ENCODE measurements around the gene UBR2.
A peak's percentile ranks its signal among the peaks of the same experiment; 100 is the strongest.

UBR2 gene

DNA sequence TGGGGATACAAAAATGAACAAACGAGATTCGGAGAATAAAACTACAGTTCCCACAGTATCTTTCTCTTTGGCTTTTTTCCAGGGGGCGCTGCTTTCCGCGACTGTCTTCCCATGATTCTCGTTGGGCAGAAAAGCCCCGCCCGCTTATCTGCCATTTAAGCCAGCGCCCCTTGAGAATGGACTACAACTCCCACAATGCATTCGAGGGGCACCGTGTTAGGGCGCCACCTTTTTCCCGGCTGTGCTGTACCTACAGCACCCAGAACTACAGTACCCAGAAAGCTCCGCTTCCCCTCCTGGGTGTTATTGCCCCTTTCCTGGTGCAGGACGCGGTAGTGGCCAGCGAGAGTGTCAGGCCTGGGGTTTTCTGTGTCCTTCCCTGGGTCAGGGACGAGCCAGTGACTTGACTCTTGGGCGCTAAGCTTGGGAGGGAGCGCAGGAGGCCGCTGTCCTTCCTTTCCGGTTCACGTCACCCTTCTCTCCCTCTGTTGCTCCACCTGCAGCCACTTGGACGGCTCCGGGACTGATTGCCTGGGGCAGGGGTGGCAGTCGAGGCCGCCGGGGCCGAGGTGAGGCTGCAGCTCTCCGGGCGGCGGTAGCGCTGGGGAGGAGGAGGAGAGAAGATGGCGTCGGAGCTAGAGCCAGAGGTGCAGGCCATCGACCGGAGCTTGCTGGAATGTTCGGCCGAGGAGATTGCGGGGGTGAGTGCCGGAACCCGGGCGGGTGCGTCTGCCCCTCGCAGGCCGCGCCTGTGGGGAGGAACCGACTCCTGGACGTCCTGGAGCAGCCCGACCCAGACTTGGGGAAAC lies at the start of gene UBR2:
Gene UBR2 (plus strand): TSS at position 333 of the 809 bp plus-strand sequence. CDS start 291 bp downstream, at position 624.
- no peaks in the 10 kb centered on the region for H3K9me3 ChIP-seq
- H3K27ac ChIP-seq = peak within 1 kb of the TSS; percentile 99
- peak within 1 kb of the TSS; percentile 94 to 96 for H3K4me3 ChIP-seq (ENCODE audit: low read depth in 1 of 2, low read length in 1 of 2)
- no peaks in the 10 kb centered on the region for H3K27me3 ChIP-seq
- peaks cover 38 to 49% of the 10 kb centered on the region in 2 experiments for H3K4me1 ChIP-seq (ENCODE audit: control insufficient read depth in 1 of 2, insufficient read depth in 1 of 2, low read depth in 1 of 2, low read length in 1 of 2)
- TF ChIP-seq, protein P1, sequence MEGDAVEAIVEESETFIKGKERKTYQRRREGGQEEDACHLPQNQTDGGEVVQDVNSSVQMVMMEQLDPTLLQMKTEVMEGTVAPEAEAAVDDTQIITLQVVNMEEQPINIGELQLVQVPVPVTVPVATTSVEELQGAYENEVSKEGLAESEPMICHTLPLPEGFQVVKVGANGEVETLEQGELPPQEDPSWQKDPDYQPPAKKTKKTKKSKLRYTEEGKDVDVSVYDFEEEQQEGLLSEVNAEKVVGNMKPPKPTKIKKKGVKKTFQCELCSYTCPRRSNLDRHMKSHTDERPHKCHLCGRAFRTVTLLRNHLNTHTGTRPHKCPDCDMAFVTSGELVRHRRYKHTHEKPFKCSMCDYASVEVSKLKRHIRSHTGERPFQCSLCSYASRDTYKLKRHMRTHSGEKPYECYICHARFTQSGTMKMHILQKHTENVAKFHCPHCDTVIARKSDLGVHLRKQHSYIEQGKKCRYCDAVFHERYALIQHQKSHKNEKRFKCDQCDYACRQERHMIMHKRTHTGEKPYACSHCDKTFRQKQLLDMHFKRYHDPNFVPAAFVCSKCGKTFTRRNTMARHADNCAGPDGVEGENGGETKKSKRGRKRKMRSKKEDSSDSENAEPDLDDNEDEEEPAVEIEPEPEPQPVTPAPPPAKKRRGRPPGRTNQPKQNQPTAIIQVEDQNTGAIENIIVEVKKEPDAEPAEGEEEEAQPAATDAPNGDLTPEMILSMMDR (IDR thresholded peaks at IDR 0.05) = peak; percentile 72
- peaks cover 3% of the 10 kb centered on the region for H3K36me3 ChIP-seq

DNA sequence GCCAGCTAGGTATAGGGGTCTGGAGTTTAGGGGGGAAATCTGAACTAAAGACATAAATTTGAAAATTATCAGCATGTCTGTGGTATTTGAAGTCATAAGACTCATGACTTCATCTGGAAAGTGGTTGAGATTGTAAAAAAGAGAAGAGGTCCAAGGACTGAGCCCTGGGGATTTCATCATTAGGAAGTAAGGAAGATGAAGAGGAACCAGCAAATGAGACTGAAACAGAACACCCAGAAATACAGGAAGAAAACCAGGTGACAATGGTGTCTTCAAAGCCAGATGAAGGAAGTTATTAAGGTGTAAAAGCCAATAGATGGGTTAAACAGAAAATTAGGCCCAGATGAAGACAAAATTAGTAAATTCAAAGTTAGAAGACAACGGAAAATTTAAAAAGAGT lies 49.1 kb upstream of the UBR2 start:
- TF ChIP-seq, protein P1 (IDR thresholded peaks at IDR 0.05) = no peak
- H3K27me3 ChIP-seq = no peaks in the 10 kb centered on the region
- no peaks in the 10 kb centered on the region for H3K9me3 ChIP-seq
- no peaks in the 10 kb centered on the region for H3K36me3 ChIP-seq
- H3K4me3 ChIP-seq (ENCODE audit: low read depth in 1 of 2, low read length in 1 of 2) = peak overlapping the region in 1 of 2 experiments; percentile 26
- H3K27ac ChIP-seq = peak overlapping the region; percentile 79
- peaks cover 14% of the 10 kb centered on the region in 2 experiments for H3K4me1 ChIP-seq (ENCODE audit: control insufficient read depth in 1 of 2, insufficient read depth in 1 of 2, low read depth in 1 of 2, low read length in 1 of 2)

DNA sequence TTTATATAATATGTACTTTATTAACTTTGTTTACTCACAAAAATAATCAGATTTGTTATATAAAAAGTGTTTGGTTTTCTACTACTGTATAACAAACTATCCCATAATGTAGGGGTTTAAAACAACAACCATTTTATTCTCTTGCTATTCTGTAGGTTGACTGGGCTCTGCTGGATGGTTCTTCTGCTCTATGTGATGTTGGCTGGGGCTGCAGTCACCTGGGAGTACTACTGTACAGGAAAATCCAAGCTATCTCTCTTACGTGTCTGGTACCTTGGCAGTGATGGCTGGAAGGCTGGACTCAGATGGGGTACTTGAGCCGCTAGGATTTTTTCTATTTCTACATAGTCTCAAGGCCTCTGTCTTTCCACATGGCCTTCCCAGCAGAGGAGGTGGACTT lies 44.0 kb upstream of the UBR2 start:
- TF ChIP-seq, protein P1 (IDR thresholded peaks at IDR 0.05) = no peak
- H3K36me3 ChIP-seq = no peaks in the 10 kb centered on the region
- no peaks in the 10 kb centered on the region for H3K9me3 ChIP-seq
- no peaks in the 10 kb centered on the region for H3K27me3 ChIP-seq
- H3K4me3 ChIP-seq (ENCODE audit: low read depth in 1 of 2, low read length in 1 of 2) = no peak overlapping the region
- no peak overlapping the region for H3K27ac ChIP-seq
- H3K4me1 ChIP-seq (ENCODE audit: control insufficient read depth in 1 of 2, insufficient read depth in 1 of 2, low read depth in 1 of 2, low read length in 1 of 2) = peaks cover 7 to 8% of the 10 kb centered on the region in 2 experiments

DNA sequence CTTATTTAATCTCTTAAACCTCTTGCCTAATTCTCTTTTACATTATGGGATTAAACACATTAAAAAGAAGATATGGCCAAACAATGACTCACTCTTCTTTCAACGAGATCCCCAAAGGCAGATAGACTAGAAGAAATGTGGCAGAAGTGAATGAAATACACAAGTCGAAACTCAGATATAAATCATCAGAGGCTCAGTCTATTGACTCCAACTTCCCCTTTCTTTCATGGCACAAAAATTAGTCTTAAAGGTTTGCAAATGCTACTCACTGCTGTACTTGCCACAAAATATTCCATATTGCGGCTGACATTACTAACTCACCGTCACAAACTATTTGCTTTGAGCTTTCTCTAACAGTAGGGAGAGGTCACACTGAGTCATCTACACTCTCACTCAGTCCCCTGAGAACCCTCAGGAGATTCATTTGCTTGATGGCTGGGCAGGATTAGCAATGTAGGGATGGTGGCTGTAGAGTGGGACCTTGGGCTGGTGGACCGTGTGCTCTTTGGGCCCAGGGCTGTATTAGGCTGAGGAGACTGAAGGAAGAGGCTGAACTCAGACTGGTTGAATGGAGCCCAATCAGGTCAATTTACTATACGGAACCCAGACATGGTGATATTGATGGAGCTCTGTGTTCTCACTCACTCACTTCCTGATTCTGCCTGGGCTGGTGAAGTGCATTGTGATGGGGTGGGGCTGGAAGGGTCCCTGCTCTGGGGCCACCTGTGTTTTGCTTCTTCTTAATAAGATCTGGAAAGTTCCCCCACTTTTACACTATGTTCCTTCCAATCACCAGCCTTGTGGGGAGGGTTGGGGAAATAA lies 42.8 kb upstream of the UBR2 start:
- H3K27me3 ChIP-seq = no peaks in the 10 kb centered on the region
- H3K36me3 ChIP-seq = no peaks in the 10 kb centered on the region
- no peak overlapping the region for H3K4me3 ChIP-seq (ENCODE audit: low read depth in 1 of 2, low read length in 1 of 2)
- no peaks in the 10 kb centered on the region for H3K9me3 ChIP-seq
- H3K27ac ChIP-seq = no peak overlapping the region
- peaks cover 0 to 9% of the 10 kb centered on the region in 2 experiments for H3K4me1 ChIP-seq (ENCODE audit: control insufficient read depth in 1 of 2, insufficient read depth in 1 of 2, low read depth in 1 of 2, low read length in 1 of 2)
- TF ChIP-seq, protein P1 (IDR thresholded peaks at IDR 0.05) = no peak

DNA sequence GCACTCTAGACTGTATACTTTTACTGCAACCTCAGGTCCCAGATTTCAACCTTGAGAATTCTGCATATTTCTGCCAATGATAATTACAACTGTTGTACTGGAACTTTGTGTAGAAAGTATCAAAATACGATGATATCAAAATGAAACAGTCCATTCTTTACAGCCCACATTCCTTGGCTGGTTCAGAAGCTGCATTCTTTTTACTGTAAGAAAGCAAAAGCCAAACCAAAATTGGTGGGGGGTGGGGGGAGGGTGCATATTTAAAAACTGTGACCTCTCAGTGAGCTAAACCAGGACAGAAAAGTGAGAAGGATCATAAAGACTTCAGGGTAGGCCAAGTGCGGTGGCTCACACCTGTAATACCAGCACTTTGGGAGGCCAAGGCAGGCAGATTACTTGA lies 41.8 kb upstream of the UBR2 start:
- Histone ChIP-seq H3K27me3 (no peaks in the 10 kb centered on the region), H3K4me3 (ENCODE audit: low read depth in 1 of 2, low read length in 1 of 2) (no peak overlapping the region), H3K27ac (no peak overlapping the region), H3K4me1 (ENCODE audit: control insufficient read depth in 1 of 2, insufficient read depth in 1 of 2, low read depth in 1 of 2, low read length in 1 of 2) (peaks cover 0 to 9% of the 10 kb centered on the region in 2 experiments), H3K36me3 (no peaks in the 10 kb centered on the region), H3K9me3 (no peaks in the 10 kb centered on the region)
- TF ChIP-seq, protein P1 (IDR thresholded peaks at IDR 0.05) = no peak
